Mammary epithelial cell (primary cell): Measurements from ENCODE around the gene C4orf50.

Source experiments
- EZH2 ChIP-seq: IDR thresholded peaks from 2 replicates; pipeline ENCODE4 v1.6.1; 2012; ENCODE audit warnings: low read length, inconsistent platforms, borderline replicate concordance
- TF ChIP-seq, protein P1 (sequence below), 2 donors: IDR thresholded peaks in 1 of 2; conservative IDR thresholded peaks in 1 of 2; 2 replicates each; pipeline ENCODE4 v1.5.1; 2011 to 2012; ENCODE audit warnings: inconsistent platforms in 2 of 2, low read length in 2 of 2, mild to moderate bottlenecking in 2 of 2, control low read depth in 1 of 2, low read depth in 1 of 2; ENCODE audit not compliant: insufficient read depth in 1 of 2; ENCODE audit errors: extremely low read depth in 1 of 2

DNA sequence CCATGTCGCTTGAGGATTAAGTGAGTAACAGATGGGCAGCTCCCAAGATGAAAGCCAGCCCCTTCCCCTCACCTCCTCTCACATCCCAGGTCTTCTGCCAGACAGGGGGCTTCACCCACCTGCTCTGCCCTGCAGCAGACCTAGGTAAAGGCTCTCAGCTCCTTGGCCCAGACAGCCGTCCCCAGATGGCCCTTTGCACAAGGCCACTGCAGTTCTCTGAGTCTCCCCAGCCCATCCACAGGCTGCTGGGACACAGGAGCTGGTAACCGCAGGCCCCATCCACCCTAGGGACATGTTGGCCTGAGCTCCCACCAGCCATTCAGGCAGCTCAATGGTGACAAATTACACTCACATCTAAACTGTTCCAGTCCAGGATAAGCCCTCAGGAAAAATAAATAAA lies 15.3 kb downstream of the C4orf50 start:
- TF ChIP-seq, protein P1, sequence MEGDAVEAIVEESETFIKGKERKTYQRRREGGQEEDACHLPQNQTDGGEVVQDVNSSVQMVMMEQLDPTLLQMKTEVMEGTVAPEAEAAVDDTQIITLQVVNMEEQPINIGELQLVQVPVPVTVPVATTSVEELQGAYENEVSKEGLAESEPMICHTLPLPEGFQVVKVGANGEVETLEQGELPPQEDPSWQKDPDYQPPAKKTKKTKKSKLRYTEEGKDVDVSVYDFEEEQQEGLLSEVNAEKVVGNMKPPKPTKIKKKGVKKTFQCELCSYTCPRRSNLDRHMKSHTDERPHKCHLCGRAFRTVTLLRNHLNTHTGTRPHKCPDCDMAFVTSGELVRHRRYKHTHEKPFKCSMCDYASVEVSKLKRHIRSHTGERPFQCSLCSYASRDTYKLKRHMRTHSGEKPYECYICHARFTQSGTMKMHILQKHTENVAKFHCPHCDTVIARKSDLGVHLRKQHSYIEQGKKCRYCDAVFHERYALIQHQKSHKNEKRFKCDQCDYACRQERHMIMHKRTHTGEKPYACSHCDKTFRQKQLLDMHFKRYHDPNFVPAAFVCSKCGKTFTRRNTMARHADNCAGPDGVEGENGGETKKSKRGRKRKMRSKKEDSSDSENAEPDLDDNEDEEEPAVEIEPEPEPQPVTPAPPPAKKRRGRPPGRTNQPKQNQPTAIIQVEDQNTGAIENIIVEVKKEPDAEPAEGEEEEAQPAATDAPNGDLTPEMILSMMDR (conservative IDR thresholded peaks at IDR 0.05 in 1 of 2, IDR thresholded peaks at IDR 0.05 in 1 of 2; ENCODE audit: extremely low read depth in 1 of 2, insufficient read depth in 1 of 2, low read depth in 1 of 2, low read length in 2 of 2) = no peak
- TF ChIP-seq EZH2 = no peak
